ENCODE measurements around the gene CHPF2. TPM values are rescaled to one million over a fixed set of nuclear protein-coding genes. Genes with fewer than 3 reads are reported as not detected.
A peak's percentile ranks its signal among the peaks of the same experiment; 100 is the strongest.

The CHPF2 gene
- total and polyA plus RNA-seq, 11 donors = 11.4 to 31.9 (median 18.3) TPM

- Histone ChIP-seq H3K4me1 (peaks cover 0 to 38% (median 22%) of the 10 kb centered on the region in 12 donors), H3K9me3 (no peaks in the 10 kb centered on the region), H3K36me3 (peaks cover 0 to 41% (median 32%) of the 10 kb centered on the region in 9 donors), H3K4me3 (peak overlapping the region; percentile 85 to 98 (median 96)), H3K27ac (peak overlapping the region; percentile 59 to 90 (median 86)), H3K27me3 (no peaks in the 10 kb centered on the region)
- ATAC-seq (peak; percentile 28 to 70 (median 54)), DNase-seq (peak in 2 of 5 donors; percentile 43 to 69)
- WGBS, 4 donors = 5 to 23% (median 9%) methylated on average over 12 to 36 of the region's 36 CpGs
- TF ChIP-seq CTCF (IDR thresholded peaks at IDR 0.05) (no peak), POLR2A (IDR thresholded peaks at IDR 0.05) (no peak)
- intact Hi-C loops (cut with DNase I) = loop anchor here in 2 of 10 donors (2.0 to 5.0 kb wide), 2 partner anchors 46 to 61 kb away; partner anchors contain the start of gene ASB10 (in 1 of the 2)
Observed at GRCh38 chr7:151232917-151233701, 826 bp downstream of the CHPF2 start.

- peak overlapping the region in 9 of 12 donors; percentile 85 to 98 (median 94) for H3K4me3 ChIP-seq
- DNase-seq (no peak), ATAC-seq (no peak)
- intact Hi-C loops (cut with DNase I) = loop anchor here in 2 of 10 donors (2.0 to 5.0 kb wide), 2 partner anchors 47 to 62 kb away; partner anchors contain the start of gene ASB10 (in 1 of the 2)
- peaks cover 0 to 38% (median 21%) of the 10 kb centered on the region in 12 donors for H3K4me1 ChIP-seq
- TF ChIP-seq POLR2A (IDR thresholded peaks at IDR 0.05) (no peak), CTCF (IDR thresholded peaks at IDR 0.05) (no peak)
- peaks cover 0 to 48% (median 38%) of the 10 kb centered on the region in 9 donors for H3K36me3 ChIP-seq
- H3K27me3 ChIP-seq = no peaks in the 10 kb centered on the region
- H3K27ac ChIP-seq = peak overlapping the region in 5 of 12 donors; percentile 86 to 90 (median 88)
- 77 to 86% (median 81%) methylated on average over 8 to 9 of the region's 9 CpGs for WGBS, 4 donors
- no peaks in the 10 kb centered on the region for H3K9me3 ChIP-seq
Observed at GRCh38 chr7:151233804-151234203, 1.5 kb downstream of the CHPF2 start.

GRCh38 chr7:151235091-151235787 is 3.0 kb downstream of the CHPF2 start:
- ATAC-seq (no peak), DNase-seq (no peak)
- H3K36me3 ChIP-seq = peaks cover 0 to 62% (median 53%) of the 10 kb centered on the region in 9 donors
- TF ChIP-seq POLR2A (IDR thresholded peaks at IDR 0.05) = no peak
- no peak for TF ChIP-seq CTCF (IDR thresholded peaks at IDR 0.05)
- no peak overlapping the region for H3K4me3 ChIP-seq
- no peaks in the 10 kb centered on the region for H3K27me3 ChIP-seq
- intact Hi-C loops (cut with DNase I) = no loop called here
- 84 to 87% (median 86%) methylated on average over 18 to 28 of the region's 28 CpGs for WGBS, 4 donors
- H3K9me3 ChIP-seq = no peaks in the 10 kb centered on the region
- H3K27ac ChIP-seq = no peak overlapping the region
- peaks cover 0 to 44% (median 22%) of the 10 kb centered on the region in 12 donors for H3K4me1 ChIP-seq

- intact Hi-C loops (cut with DNase I) = no loop called here
- peaks cover 0 to 48% (median 21%) of the 10 kb centered on the region in 12 donors for H3K4me1 ChIP-seq
- peaks cover 0 to 73% (median 62%) of the 10 kb centered on the region in 9 donors for H3K36me3 ChIP-seq
- TF ChIP-seq CTCF (IDR thresholded peaks at IDR 0.05) (no peak), POLR2A (IDR thresholded peaks at IDR 0.05) (no peak)
- H3K4me3 ChIP-seq = no peak overlapping the region
- H3K9me3 ChIP-seq = no peaks in the 10 kb centered on the region
- WGBS, 4 donors = 85 to 90% (median 89%) methylated on average over 13 of the region's 13 CpGs
- no peaks in the 10 kb centered on the region for H3K27me3 ChIP-seq
- no peak for ATAC-seq
- DNase-seq = no peak
- no peak overlapping the region for H3K27ac ChIP-seq
Observed at GRCh38 chr7:151236406-151236805, 4.1 kb downstream of the CHPF2 start.
